Cardiac muscle cell (in vitro differentiated cells and primary cell): ENCODE measurements around the gene CRTAP. TPM values are rescaled to one million over a fixed set of nuclear protein-coding genes. Genes with fewer than 3 reads are reported as not detected.

Experiments used
- DNase-seq, 2 donors: peaks; one replicate each; pipeline versions ENCODE4 v3.0.0 to v3.0.0-alpha.2; 2010 to 2017; ENCODE audit warnings: low read depth in 1 of 2, low spot score in 1 of 2
- H3K27ac ChIP-seq: fragments of 200-600 bp; sonication (generic); 2 replicates; pipeline ENCODE4 v1.5.1; 2016
- H3K27me3 ChIP-seq: fragments of 200-600 bp; sonication (generic); 2 replicates; pipeline ENCODE4 v1.6.0; 2016; ENCODE audit warnings: control low read depth
- H3K36me3 ChIP-seq: fragments of 200-600 bp; sonication (generic); 2 replicates; pipeline ENCODE4 v1.5.1; 2016; ENCODE audit warnings: control low read depth
- H3K4me1 ChIP-seq: fragments of 200-600 bp; sonication (generic); 2 replicates; pipeline ENCODE4 v1.8.1; 2017; ENCODE audit warnings: low read depth, mild to moderate bottlenecking, mixed run types
- H3K4me3 ChIP-seq: fragments of 200-600 bp; sonication (generic); 2 replicates; pipeline ENCODE4 v1.5.1; 2016; ENCODE audit warnings: mild to moderate bottlenecking
- H3K9me3 ChIP-seq: fragments of 200-600 bp; sonication (generic); 2 replicates; pipeline ENCODE4 v1.5.1; 2017; ENCODE audit warnings: low read depth, mild to moderate bottlenecking, control low read depth
- CTCF ChIP-seq: IDR thresholded peaks from 2 replicates; pipeline ENCODE4 v1.5.1; 2012; ENCODE audit warnings: low read depth, mild to moderate bottlenecking, low read length
- polyA plus RNA-seq: library from polyadenylated mRNA; unstranded; fragments of >200 nt; fragmentation: Nextera tagmentation; extraction: Ambion mirVana; gene quantifications from 2 replicates; pipeline ENCODE4 v1.2.1, GENCODE V29; 2016
- total RNA-seq: library from RNA; depleted of rRNA; stranded (reverse); fragments of >200 nt; gene quantifications from 2 replicates; pipeline ENCODE4 v1.2.3, GENCODE V29; 2016

The CRTAP gene
- total and polyA plus RNA-seq, 2 experiments from 2014 or later: 83.6 to 127 TPM

GRCh38 chr3:33149342-33149741, 35.5 kb downstream of the CRTAP start:
- no peak for TF ChIP-seq CTCF
- no peak for DNase-seq
- H3K27me3 ChIP-seq: no peaks in the 10 kb centered on the region
- no peak overlapping the region for H3K27ac ChIP-seq
- H3K4me3 ChIP-seq: no peak overlapping the region
- H3K4me1 ChIP-seq: no peaks in the 10 kb centered on the region
- H3K36me3 ChIP-seq: no peaks in the 10 kb centered on the region
- H3K9me3 ChIP-seq: no peaks in the 10 kb centered on the region

GRCh38 chr3:33152363-33153360, 38.8 kb downstream of the CRTAP start:
- Histone ChIP-seq H3K4me3 (no peak overlapping the region), H3K4me1 (no peaks in the 10 kb centered on the region), H3K9me3 (no peaks in the 10 kb centered on the region), H3K27ac (no peak overlapping the region), H3K36me3 (no peaks in the 10 kb centered on the region), H3K27me3 (no peaks in the 10 kb centered on the region)
- TF ChIP-seq CTCF: no peak
- no peak for DNase-seq

GRCh38 chr3:33153782-33154181, 40.0 kb downstream of the CRTAP start:
- no peak for DNase-seq
- Histone ChIP-seq H3K27me3 (no peaks in the 10 kb centered on the region), H3K4me3 (no peak overlapping the region), H3K27ac (no peak overlapping the region), H3K9me3 (no peaks in the 10 kb centered on the region), H3K36me3 (no peaks in the 10 kb centered on the region), H3K4me1 (no peaks in the 10 kb centered on the region)
- no peak for TF ChIP-seq CTCF

GRCh38 chr3:33155301-33155700, 41.5 kb downstream of the CRTAP start:
- no peaks in the 10 kb centered on the region for H3K27me3 ChIP-seq
- TF ChIP-seq CTCF: no peak
- H3K9me3 ChIP-seq: no peaks in the 10 kb centered on the region
- no peaks in the 10 kb centered on the region for H3K36me3 ChIP-seq
- DNase-seq: no peak
- H3K4me1 ChIP-seq: no peaks in the 10 kb centered on the region
- H3K4me3 ChIP-seq: no peak overlapping the region
- H3K27ac ChIP-seq: no peak overlapping the region

GRCh38 chr3:33159234-33159633, 45.4 kb downstream of the CRTAP start:
- Histone ChIP-seq H3K27me3 (no peaks in the 10 kb centered on the region), H3K4me1 (no peaks in the 10 kb centered on the region), H3K9me3 (no peaks in the 10 kb centered on the region), H3K4me3 (no peak overlapping the region), H3K27ac (no peak overlapping the region), H3K36me3 (no peaks in the 10 kb centered on the region)
- no peak for TF ChIP-seq CTCF
- DNase-seq: no peak
